Thoracic aorta (tissue), 2 donors: Measurements from ENCODE around the gene HOXA6. TPM values are rescaled to one million over a fixed set of nuclear protein-coding genes. Genes with fewer than 3 reads are reported as not detected.
A peak's percentile ranks its signal among the peaks of the same experiment; 100 is the strongest.

Experiments used
- ATAC-seq: fragments of 150-250 bp; one replicate; pipeline ENCODE4 v1.8.0; 2017; ENCODE audit warnings: low read depth; ENCODE audit not compliant: insufficient number of reproducible peaks, low FRiP score
- DNase-seq: peaks from one replicate; pipeline ENCODE4 v3.0.0-alpha.2; 2020; ENCODE audit warnings: low spot score
- H3K27ac ChIP-seq, 2 donors: fragments of 200-600 bp; sonication (generic); 1 replicate in 1 of 2; 2 replicates in 1 of 2; pipeline ENCODE4 v1.5.1; 2016; ENCODE audit warnings: mild to moderate bottlenecking in 2 of 2, moderate library complexity in 2 of 2
- H3K27me3 ChIP-seq: fragments of 200-600 bp; sonication (generic); replicated peaks from 2 replicates; pipeline ENCODE4 v1.6.0; 2016; ENCODE audit warnings: mild to moderate bottlenecking; ENCODE audit not compliant: insufficient read depth
- H3K36me3 ChIP-seq: fragments of 200-600 bp; sonication (generic); one replicate; pipeline ENCODE4 v1.5.1; 2016
- H3K4me1 ChIP-seq, 2 donors: fragments of 200-600 bp; sonication (generic); 1 replicate in 1 of 2; 2 replicates in 1 of 2; pipeline versions ENCODE4 v1.5.1 to v1.6.0; 2016; ENCODE audit warnings: low read depth in 2 of 2, mild to moderate bottlenecking in 1 of 2; ENCODE audit not compliant: control insufficient read depth in 1 of 2
- H3K4me3 ChIP-seq: fragments of 200-600 bp; sonication (generic); 2 replicates; pipeline ENCODE4 v1.5.1; 2016; ENCODE audit warnings: mild to moderate bottlenecking
- H3K9me3 ChIP-seq: fragments of 200-600 bp; sonication (generic); 2 replicates; pipeline ENCODE4 v1.5.1; 2016
- CTCF ChIP-seq: fragments of 200-600 bp; sonication (generic); IDR thresholded peaks from one replicate; pipeline ENCODE4 v1.5.1; 2019; ENCODE audit warnings: antibody characterized with exemption
- total RNA-seq, 2 donors: library from RNA; depleted of rRNA; stranded (reverse); fragments of >200 nt; gene quantifications; one replicate each; pipeline versions ENCODE4 v1.1.0 to v1.2.3, GENCODE V29; 2016

HOXA6 gene
- total RNA-seq, 2 donors from 2014 or later = not detected

DNA sequence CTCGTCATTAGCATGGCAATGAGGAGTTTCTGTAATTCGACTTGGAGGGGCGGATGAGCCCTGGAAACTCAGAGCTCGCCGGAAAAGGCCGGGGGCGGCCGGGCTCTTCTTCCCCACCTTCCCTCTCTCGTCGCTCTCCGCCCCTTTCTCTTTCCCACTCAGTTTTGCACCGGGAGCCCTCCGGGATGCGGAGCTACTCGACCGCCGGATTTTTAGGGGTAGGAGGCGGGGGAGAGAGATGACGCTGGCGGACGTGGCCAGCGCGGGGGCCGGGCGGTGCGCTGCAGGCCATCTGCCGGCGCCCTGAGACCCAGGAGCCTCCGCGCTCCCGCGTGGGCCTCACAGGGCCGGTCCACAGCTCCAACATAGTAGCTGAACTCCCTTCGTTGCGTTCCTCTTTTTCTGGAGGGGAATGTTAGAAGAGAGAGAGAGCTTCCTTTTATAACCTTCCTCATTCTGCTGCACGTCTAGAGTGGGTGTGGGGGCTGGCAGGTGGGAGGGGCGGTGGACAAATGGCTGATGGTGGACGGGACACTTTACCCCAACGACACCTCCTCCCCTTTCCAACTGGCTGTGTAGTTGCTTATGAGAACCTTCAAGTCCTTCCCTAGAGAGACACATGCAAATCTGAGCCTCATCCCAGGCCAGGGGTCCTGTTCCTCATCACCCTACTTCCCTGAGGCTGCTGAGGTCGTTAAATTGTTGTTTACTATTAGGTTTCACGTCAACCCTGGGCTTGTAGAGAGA, 50.6 kb downstream of the HOXA6 start:
- peaks cover 10 to 35% of the 10 kb centered on the region in 2 donors for H3K4me1 ChIP-seq
- H3K27ac ChIP-seq = peak overlapping the region; percentile 87 to 96
- DNase-seq (no peak), ATAC-seq (no peak)
- no peaks in the 10 kb centered on the region for H3K9me3 ChIP-seq
- no peaks in the 10 kb centered on the region for H3K27me3 ChIP-seq
- no peak for TF ChIP-seq CTCF
- H3K36me3 ChIP-seq = no peaks in the 10 kb centered on the region
- peak overlapping the region; percentile 99 for H3K4me3 ChIP-seq

GRCh38 chr7:27095897-27096767, 51.4 kb downstream of the HOXA6 start, which contains the start of gene HOXA1:
Gene HOXA1, minus strand, starts transcription at chr7:27096000. Its CDS starts 88 bp downstream, at chr7:27095912.
- no peak for TF ChIP-seq CTCF
- Histone ChIP-seq H3K4me1 (peaks cover 10 to 35% of the 10 kb centered on the region in 2 donors), H3K36me3 (no peaks in the 10 kb centered on the region), H3K27me3 (no peaks in the 10 kb centered on the region), H3K4me3 (peak within 1 kb of the TSS; percentile 99), H3K9me3 (no peaks in the 10 kb centered on the region), H3K27ac (peak within 1 kb of the TSS; percentile 87 to 96)
- ATAC-seq = peak; percentile 88
- DNase-seq = no peak

Other genes with a start within 250 kb of the HOXA6 start
- 1 to 10 TPM in 1 of 2 donors, not detected in 1; 3.1 TPM for gene HOXA1, start 51.8 kb downstream of the HOXA6 start, total RNA-seq
- gene HOXA2, start 45.1 kb downstream of the HOXA6 start, total RNA-seq = 1 to 10 TPM; 3.4 to 4.6 TPM
- 1 to 10 TPM; 3.7 to 6.1 TPM for gene HOXA4, start 17.0 kb downstream of the HOXA6 start, total RNA-seq
- 1 to 10 TPM in 1 of 2 donors, under 1 TPM in 1; 0.35 to 1.2 TPM for gene HOXA5, start 4.1 kb downstream of the HOXA6 start, total RNA-seq
- 10 to 100 TPM in 1 of 2 donors, 1 to 10 TPM in 1; 6.5 to 29.3 TPM for gene HOXA3, start 4.8 kb upstream of the HOXA6 start, total RNA-seq
- under 1 TPM; 0.28 to 0.54 TPM for gene HOXA7, start 8.9 kb upstream of the HOXA6 start, total RNA-seq
- gene HOXA9, start 17.8 kb upstream of the HOXA6 start, total RNA-seq = not detected
- under 1 TPM in 1 of 2 donors, not detected in 1; 0.81 TPM for gene HOXA10, start 26.5 kb upstream of the HOXA6 start, total RNA-seq
- gene HOXA11, start 37.5 kb upstream of the HOXA6 start, total RNA-seq = 1 to 10 TPM in 1 of 2 donors, under 1 TPM in 1; 0.28 to 3.7 TPM
- under 1 TPM in 1 of 2 donors, not detected in 1; 0.14 TPM for gene HOXA13, start 52.3 kb upstream of the HOXA6 start, total RNA-seq
- not detected for gene EVX1, start 95.0 kb upstream of the HOXA6 start, total RNA-seq